PC-9 (cell line): ENCODE measurements around the gene TCIRG1. TPM values are rescaled to one million over a fixed set of nuclear protein-coding genes. Genes with fewer than 3 reads are reported as not detected.
A peak's percentile ranks its signal among the peaks of the same experiment; 100 is the strongest.

Experiments
- BruUV-seq: library from RNA; stranded (reverse); fragments of 400-500 nt; replicated peaks from 2 replicates; lab custom pipeline; 2021; lab: Mats Ljungman, UMichigan
- CTCF ChIA-PET: fragments of 300-600 bp; sonication (Branson Sonifier 250); formaldehyde crosslinking; loops from one replicate; lab custom pipeline; 2022; ENCODE audit warnings: antibody characterized with exemption; lab: Charles Lee
- POLR2A ChIA-PET: fragments of 300-600 bp; sonication (Branson Sonifier 250); formaldehyde crosslinking; loops from one replicate; lab custom pipeline; 2022; ENCODE audit warnings: antibody characterized with exemption; ENCODE audit not compliant: unreplicated experiment; lab: Charles Lee
- DNase-seq, 2 experiments: peaks; one replicate each; pipeline versions ENCODE4 v3.0.0 to v3.0.0-alpha.2; 2015 to 2022; ENCODE audit warnings: mixed read lengths in 1 of 2
- H2AFZ ChIP-seq: fragments of 200-600 bp; sonication (generic); 2 replicates; pipeline ENCODE4 v1.8.1; 2017; ENCODE audit warnings: antibody characterized with exemption
- H3F3A ChIP-seq: fragments of 200-600 bp; sonication (generic); 2 replicates; pipeline ENCODE4 v1.8.1; 2017; ENCODE audit warnings: antibody characterized with exemption, mild to moderate bottlenecking, low read depth; ENCODE audit not compliant: insufficient read depth
- H3K27ac ChIP-seq: fragments of 200-600 bp; sonication (generic); 2 replicates; pipeline ENCODE4 v1.6.1; 2016; ENCODE audit warnings: mixed run types
- H3K27me3 ChIP-seq: fragments of 200-600 bp; sonication (generic); 2 replicates; pipeline ENCODE4 v1.6.1; 2016; ENCODE audit warnings: low read depth, mixed run types; ENCODE audit not compliant: insufficient read depth
- H3K36me3 ChIP-seq: fragments of 200-600 bp; sonication (generic); 2 replicates; pipeline ENCODE4 v1.6.1; 2016; ENCODE audit warnings: low read depth, mixed run types
- H3K4me1 ChIP-seq: fragments of 200-600 bp; sonication (generic); replicated peaks from 2 replicates; pipeline ENCODE4 v1.6.1; 2016; ENCODE audit warnings: mixed run types; ENCODE audit not compliant: insufficient read depth
- H3K4me2 ChIP-seq: fragments of 200-600 bp; sonication (generic); 2 replicates; pipeline ENCODE4 v1.6.1; 2017; ENCODE audit warnings: mixed run types
- H3K4me3 ChIP-seq: fragments of 200-600 bp; sonication (generic); 2 replicates; pipeline ENCODE4 v1.6.1; 2016; ENCODE audit warnings: mixed run types
- H3K79me2 ChIP-seq: fragments of 200-600 bp; sonication (generic); 2 replicates; pipeline ENCODE4 v1.6.1; 2017; ENCODE audit warnings: low read depth, mixed run types
- H3K9me2 ChIP-seq: fragments of 200-600 bp; sonication (generic); 2 replicates; pipeline ENCODE4 v1.8.1; 2017; ENCODE audit warnings: mild to moderate bottlenecking; ENCODE audit not compliant: insufficient read depth
- H3K9me3 ChIP-seq: fragments of 200-600 bp; sonication (generic); 2 replicates; pipeline ENCODE4 v1.8.1; 2016; ENCODE audit warnings: low read depth; ENCODE audit not compliant: insufficient read depth
- H4K20me1 ChIP-seq: fragments of 200-600 bp; sonication (generic); 2 replicates; pipeline ENCODE4 v1.8.1; 2017; ENCODE audit not compliant: insufficient read depth
- CTCF ChIP-seq: fragments of 200-600 bp; sonication (generic); conservative IDR thresholded peaks from 2 replicates; pipeline ENCODE4 v1.6.1; 2017; ENCODE audit warnings: mixed run types, antibody characterized with exemption, mild to moderate bottlenecking, moderate library complexity
- EZH2 ChIP-seq: fragments of 200-600 bp; sonication (generic); IDR thresholded peaks from 2 replicates; pipeline ENCODE4 v1.8.0; 2017; ENCODE audit warnings: antibody characterized with exemption, low read depth
- intact Hi-C: fragments of 100-400 bp; cut with micrococcal nuclease; formaldehyde crosslinking; loops from one replicate; pipeline ENCODE4 v1.10.0; 2022; ENCODE audit not compliant: unreplicated experiment
- total RNA-seq: library from RNA; stranded (reverse); gene quantifications from 2 replicates; pipeline ENCODE4 v1.2.3, GENCODE V29; 2021

The TCIRG1 gene
- total RNA-seq, 1 experiment from 2014 or later: 125 TPM

- Histone ChIP-seq H3K4me2 (no peak overlapping the region), H2AFZ (no peak overlapping the region), H3K27me3 (no peaks in the 10 kb centered on the region), H3K9me2 (no peaks in the 10 kb centered on the region), H3F3A (peaks cover 24% of the 10 kb centered on the region; the same call in 1 of the 2 replicates), H3K79me2 (no peaks in the 10 kb centered on the region), H3K36me3 (no peaks in the 10 kb centered on the region), H3K9me3 (no peaks in the 10 kb centered on the region), H4K20me1 (no peaks in the 10 kb centered on the region; the same call in 1 of the 2 replicates), H3K27ac (no peak overlapping the region), H3K4me3 (no peak overlapping the region), H3K4me1 (no peaks in the 10 kb centered on the region)
- no TSS peak for BruUV-seq
- no peak for DNase-seq
- TF ChIP-seq EZH2 (no peak), CTCF (no peak)
- ChIA-PET POLR2A (no interaction called here), CTCF (no interaction called here)
- intact Hi-C loops: no loop called here
Measured at GRCh38 chr11:67996051-67996450, 42.8 kb upstream of the TCIRG1 start.

DNA sequence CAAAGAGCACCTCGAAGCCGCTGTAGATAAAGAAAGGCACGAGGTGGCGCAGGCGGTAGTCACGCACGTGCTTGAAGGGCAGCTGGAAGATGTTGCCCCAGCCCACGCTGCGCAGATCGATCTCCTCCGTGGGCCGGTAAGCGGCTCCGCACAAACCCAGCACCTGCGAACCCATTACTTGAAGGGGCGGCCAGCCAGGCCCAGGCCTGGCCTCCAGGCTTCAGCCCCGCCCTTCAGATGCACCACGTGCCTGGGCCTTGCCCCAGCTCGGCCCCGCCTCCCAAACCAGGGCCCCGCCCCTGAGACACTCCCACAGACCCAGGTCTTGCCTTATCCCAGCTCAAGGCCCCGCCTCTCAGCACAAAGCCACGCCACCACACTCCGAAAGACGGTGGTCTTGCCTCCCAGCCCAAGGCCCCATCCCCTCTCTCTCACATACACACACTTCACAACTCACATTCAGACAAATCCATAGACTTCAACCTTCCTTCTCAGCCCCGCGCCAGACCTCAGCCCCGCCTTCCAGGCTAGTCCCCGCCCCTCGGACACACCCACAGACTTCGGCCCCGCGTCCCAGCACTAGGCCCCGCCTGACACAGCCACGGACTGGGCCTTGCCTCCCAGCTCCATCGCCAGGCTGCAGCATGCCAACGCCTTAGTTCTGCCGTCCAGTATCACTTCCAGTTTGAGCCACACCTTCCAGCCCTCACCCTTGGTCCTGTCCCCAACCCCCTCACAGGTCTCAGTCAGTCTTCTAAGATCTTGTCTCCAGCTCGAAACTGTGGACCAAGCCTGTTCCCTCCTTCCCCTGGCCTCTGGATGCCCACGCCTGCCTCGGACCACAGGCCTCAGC lies 42.0 kb upstream of the TCIRG1 start:
- Histone ChIP-seq H3K27me3 (no peaks in the 10 kb centered on the region), H3K9me2 (no peaks in the 10 kb centered on the region), H3K4me1 (no peaks in the 10 kb centered on the region), H2AFZ (no peak overlapping the region), H3K4me2 (peak overlapping the region; percentile 17), H3F3A (peaks cover 27% of the 10 kb centered on the region; the same call in 1 of the 2 replicates), H3K79me2 (no peaks in the 10 kb centered on the region), H3K4me3 (no peak overlapping the region), H4K20me1 (no peaks in the 10 kb centered on the region; the same call in 1 of the 2 replicates), H3K36me3 (no peaks in the 10 kb centered on the region), H3K27ac (no peak overlapping the region), H3K9me3 (no peaks in the 10 kb centered on the region)
- CTCF ChIA-PET: no interaction called here
- intact Hi-C loops: no loop called here
- no TSS peak for BruUV-seq
- no peak for TF ChIP-seq EZH2
- no peak for TF ChIP-seq CTCF
- peak in 1 of 2 experiments; percentile 61 for DNase-seq
- POLR2A ChIA-PET: no interaction called here

- H3K27ac ChIP-seq: no peak overlapping the region
- H3K4me1 ChIP-seq: no peaks in the 10 kb centered on the region
- H3K9me3 ChIP-seq: no peaks in the 10 kb centered on the region
- CTCF ChIA-PET: no interaction called here
- no peak overlapping the region for H3K4me3 ChIP-seq
- H3K4me2 ChIP-seq: no peak overlapping the region
- no peaks in the 10 kb centered on the region for H3K9me2 ChIP-seq
- POLR2A ChIA-PET: no interaction called here
- no peaks in the 10 kb centered on the region for H3K27me3 ChIP-seq
- no peaks in the 10 kb centered on the region for H3K36me3 ChIP-seq
- no peak for TF ChIP-seq CTCF
- no peak for TF ChIP-seq EZH2
- no peaks in the 10 kb centered on the region for H3K79me2 ChIP-seq
- intact Hi-C loops: no loop called here
- no TSS peak for BruUV-seq
- peaks cover 32% of the 10 kb centered on the region for H3F3A ChIP-seq
- DNase-seq: no peak
- no peaks in the 10 kb centered on the region; the same call in 1 of the 2 replicates for H4K20me1 ChIP-seq
- no peak overlapping the region for H2AFZ ChIP-seq
Measured at GRCh38 chr11:67997475-67997921, 41.3 kb upstream of the TCIRG1 start.
